GM20000 (cell line): Measurements from ENCODE around the gene MACROD1.
"Not testable (repeated sequence)": the region's sequence is repeated elsewhere in the genome, so short reads cannot be mapped to it uniquely, and the experiment has no call there.

Experiments used
- DNase-seq: peaks from one replicate; pipeline ENCODE4 v3.0.0; 2012; ENCODE audit warnings: low spot score
- TF ChIP-seq, protein P1 (sequence below): IDR thresholded peaks from 2 replicates; pipeline ENCODE4 v1.5.1; 2012; ENCODE audit warnings: mild to moderate bottlenecking, control low read depth; ENCODE audit errors: extremely low read depth, missing control alignments

MACROD1 gene

DNA sequence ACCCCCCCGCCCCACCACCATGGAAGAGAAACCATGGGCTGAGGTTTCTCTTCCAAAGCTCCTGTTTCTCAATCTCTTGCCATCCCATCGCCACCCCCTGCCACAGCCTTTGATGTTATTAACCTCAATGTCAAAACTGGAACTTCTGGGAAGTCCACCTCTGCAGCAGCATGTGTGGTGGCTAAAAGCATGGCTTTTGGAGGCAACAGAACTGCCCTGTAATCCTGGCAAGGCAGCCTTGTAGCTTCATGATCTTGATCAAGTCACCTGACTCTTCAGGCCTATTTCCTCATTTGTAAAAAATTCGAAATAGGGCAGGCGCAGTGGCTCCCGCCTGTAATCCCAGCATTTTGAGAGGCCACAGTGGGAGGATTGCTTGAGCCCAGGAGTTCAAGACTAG lies 195.0 kb downstream of the MACROD1 start:
- TF ChIP-seq, protein P1, sequence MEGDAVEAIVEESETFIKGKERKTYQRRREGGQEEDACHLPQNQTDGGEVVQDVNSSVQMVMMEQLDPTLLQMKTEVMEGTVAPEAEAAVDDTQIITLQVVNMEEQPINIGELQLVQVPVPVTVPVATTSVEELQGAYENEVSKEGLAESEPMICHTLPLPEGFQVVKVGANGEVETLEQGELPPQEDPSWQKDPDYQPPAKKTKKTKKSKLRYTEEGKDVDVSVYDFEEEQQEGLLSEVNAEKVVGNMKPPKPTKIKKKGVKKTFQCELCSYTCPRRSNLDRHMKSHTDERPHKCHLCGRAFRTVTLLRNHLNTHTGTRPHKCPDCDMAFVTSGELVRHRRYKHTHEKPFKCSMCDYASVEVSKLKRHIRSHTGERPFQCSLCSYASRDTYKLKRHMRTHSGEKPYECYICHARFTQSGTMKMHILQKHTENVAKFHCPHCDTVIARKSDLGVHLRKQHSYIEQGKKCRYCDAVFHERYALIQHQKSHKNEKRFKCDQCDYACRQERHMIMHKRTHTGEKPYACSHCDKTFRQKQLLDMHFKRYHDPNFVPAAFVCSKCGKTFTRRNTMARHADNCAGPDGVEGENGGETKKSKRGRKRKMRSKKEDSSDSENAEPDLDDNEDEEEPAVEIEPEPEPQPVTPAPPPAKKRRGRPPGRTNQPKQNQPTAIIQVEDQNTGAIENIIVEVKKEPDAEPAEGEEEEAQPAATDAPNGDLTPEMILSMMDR: no peak
- no peak for DNase-seq

DNA sequence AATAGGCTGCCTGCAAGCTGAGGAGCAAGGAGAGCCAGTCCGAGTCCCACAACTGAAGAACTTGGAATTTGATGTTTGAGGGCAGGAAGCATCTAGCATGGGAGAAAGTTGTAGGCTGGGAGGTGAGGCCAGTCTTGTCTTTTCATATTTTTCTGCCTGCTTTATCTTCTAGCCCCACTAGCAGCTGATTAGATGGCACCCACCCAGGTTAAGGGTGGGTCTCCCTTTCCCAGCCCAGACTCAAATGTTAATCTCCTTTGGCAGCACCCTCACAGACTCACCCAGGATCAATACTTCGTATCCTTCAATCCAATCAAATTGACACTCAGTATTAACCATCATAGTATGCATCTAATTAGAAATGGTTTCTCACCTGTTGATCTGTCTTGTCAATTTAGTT lies 196.5 kb downstream of the MACROD1 start:
- TF ChIP-seq, protein P1: no peak
- DNase-seq: no peak

DNA sequence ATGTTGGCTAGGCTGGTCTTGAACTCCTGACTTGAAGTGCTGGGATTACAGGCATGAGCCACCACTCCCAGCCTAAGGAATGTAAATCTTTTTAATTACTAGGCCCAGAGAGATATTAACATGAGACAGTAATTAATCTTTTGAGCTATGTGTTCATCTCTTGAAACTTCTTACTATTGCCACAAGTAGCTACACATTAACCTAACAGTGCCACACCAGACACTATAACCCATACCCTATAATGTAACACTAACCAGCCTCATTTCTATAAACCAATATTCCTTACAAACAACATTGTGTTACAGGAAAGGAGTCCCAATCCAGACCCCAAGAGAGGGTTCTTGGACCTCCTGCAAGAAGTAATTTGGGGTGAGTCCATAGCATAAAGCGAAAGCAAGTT lies 199.5 kb downstream of the MACROD1 start:
- DNase-seq: no peak
- TF ChIP-seq, protein P1: no peak

DNA sequence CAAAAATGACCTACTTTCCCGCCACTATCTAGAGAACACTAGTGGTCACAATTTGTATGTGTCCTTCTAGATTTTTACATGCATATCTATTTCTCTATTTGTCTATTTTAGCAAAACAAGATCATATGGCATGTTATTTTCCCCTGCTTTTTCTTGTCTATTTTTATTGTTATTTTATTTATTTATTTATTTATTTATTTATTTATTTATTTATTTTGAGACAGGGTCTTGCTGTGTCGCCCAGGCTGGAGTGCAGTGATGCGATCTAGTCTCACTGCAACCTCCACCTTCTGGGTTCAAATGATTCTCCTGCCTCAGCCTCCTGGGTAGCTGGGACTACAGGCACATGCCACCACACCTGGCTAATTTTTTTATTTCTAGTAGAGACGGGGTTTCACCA lies 202.0 kb downstream of the MACROD1 start:
- DNase-seq: not testable (repeated sequence)

DNA sequence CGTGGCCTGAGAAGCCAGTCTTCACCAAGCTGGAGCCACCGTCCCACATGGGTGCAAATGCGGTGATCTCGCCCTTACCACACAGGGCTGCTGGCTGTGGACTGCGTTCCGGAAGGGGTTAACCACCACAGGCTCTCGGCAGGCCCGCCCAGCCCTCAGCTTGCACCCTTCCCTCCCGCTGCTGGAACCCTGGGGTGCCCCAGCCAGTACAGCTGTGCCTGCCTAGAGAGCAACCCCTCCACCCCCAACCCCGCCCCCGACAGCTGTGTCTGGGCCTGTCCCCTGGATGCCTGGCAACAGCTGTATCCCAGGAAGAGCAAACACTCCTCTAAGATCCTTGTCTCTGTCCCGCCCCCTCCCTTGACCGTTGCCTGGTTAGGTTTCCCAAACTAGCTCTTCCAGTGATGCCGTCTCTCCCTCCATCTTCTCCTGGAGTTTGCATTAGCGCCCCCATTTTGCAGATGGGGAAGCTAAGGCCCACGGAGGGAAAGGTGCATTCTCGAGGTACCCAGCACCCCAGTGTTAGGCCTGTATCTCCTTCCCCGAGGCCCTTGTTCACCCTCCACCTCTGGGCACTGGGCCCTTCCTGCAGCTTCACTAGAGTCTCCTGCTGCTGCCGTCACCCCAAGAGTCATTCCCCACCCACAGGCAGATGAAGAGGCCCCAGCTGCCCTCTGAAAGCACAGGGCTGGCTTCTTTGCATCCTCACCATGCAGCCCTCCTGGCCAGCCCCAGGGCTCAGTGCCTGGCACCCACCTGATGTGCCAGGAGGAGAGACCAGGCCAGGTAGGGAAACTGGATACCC lies 204.1 kb downstream of the MACROD1 start:
- DNase-seq: no peak
- TF ChIP-seq, protein P1: no peak

DNA sequence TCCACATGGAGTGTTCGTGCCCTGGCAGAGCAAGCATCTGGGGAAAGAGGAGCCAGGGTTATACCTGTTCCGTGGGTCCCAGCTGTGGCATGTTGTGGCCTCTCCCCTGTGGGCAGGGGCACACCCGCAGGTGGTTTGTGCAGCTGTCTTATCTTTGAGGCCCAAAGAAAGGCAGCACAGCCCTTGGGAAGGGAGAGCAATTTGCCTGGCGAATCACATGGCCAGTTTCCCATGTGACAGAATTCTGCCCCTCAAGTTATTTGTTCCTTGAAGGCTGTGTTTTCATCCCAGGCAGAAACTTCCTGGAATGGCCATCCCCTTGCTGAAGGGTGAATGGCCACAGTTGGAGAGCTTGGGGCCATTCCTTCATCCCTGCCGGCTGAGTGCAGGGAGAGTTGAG lies 207.9 kb downstream of the MACROD1 start:
- TF ChIP-seq, protein P1: no peak
- no peak for DNase-seq

DNA sequence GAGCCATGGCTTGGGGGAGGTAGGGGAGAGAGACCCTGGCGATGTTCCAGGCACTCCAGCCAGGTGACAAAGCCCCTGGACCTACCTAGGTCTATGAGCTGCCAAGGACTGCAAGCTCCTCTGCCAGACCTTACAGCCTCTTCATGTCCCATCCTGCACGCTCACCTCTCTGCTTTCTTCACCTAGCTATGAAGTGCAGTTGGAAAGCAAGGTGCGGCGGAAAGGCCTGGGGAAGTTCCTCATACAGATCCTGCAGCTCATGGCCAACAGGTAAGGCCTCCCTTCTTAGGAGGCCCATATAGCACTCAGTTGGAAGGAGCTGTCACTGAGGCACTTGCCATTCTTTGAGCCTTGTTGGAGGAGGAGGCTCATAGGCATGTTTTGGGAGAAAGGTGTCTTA lies 213.3 kb downstream of the MACROD1 start:
- no peak for DNase-seq
- TF ChIP-seq, protein P1: no peak
